Endothelial cell of umbilical vein (primary cell): Measurements from ENCODE around the gene CLIP1. TPM values are rescaled to one million over a fixed set of nuclear protein-coding genes. Genes with fewer than 3 reads are reported as not detected.

Source experiments
- BruUV-seq: library from RNA; stranded (reverse); fragments of 400-500 nt; replicated peaks from 2 replicates; lab custom pipeline; 2021; lab: Mats Ljungman, UMichigan
- CTCF ChIA-PET: fragments of 300-600, 350-600 bp; sonication (Branson Sonifier 250); formaldehyde crosslinking; loops from one replicate; lab custom pipeline; 2021; ENCODE audit warnings: antibody characterized with exemption, inconsistent platforms; lab: Charles Lee
- POLR2A ChIA-PET: fragments of 300-600, 350-600 bp; sonication (Branson Sonifier 250); formaldehyde crosslinking; loops from one replicate; lab custom pipeline; 2021; ENCODE audit warnings: antibody characterized with exemption, inconsistent platforms; lab: Charles Lee
- DNase-seq: peaks from one replicate; pipeline ENCODE4 v3.0.0-alpha.2; 2011; ENCODE audit warnings: low read depth, low spot score
- FAIRE-seq: peaks from 2 replicates; lab custom pipeline; 2011; peaks lifted over from hg19 to GRCh38; lab: Jason Lieb, UNC
- H2AFZ ChIP-seq: 2 replicates; pipeline ENCODE4 v1.6.0; 2012; ENCODE audit warnings: low read depth, low read length, control low read depth, inconsistent platforms
- H3K27ac ChIP-seq: 2 replicates; pipeline ENCODE4 v1.5.1; 2011; ENCODE audit warnings: low read depth, mild to moderate bottlenecking, control low read depth, low read length, moderate library complexity; ENCODE audit not compliant: insufficient read depth
- H3K27me3 ChIP-seq, 2 experiments: 2 replicates each; pipeline versions ENCODE4 v1.6.0 to v1.6.1; 2011; ENCODE audit warnings: low read length in 2 of 2, mixed read lengths in 1 of 2; ENCODE audit not compliant: control insufficient read depth in 2 of 2, insufficient read depth in 2 of 2
- H3K36me3 ChIP-seq, 2 experiments: 2 replicates in 1 of 2; 3 replicates in 1 of 2; pipeline ENCODE4 v1.5.1; 2011; ENCODE audit warnings: low read length in 2 of 2, mild to moderate bottlenecking in 1 of 2, moderate library complexity in 1 of 2; ENCODE audit not compliant: control insufficient read depth in 2 of 2, insufficient read depth in 2 of 2; ENCODE audit errors: extremely low read depth in 1 of 2
- H3K4me1 ChIP-seq: 3 replicates; pipeline ENCODE4 v1.5.1; 2011; ENCODE audit warnings: mild to moderate bottlenecking, low read length; ENCODE audit not compliant: control insufficient read depth, insufficient read depth; ENCODE audit errors: extremely low read depth
- H3K4me2 ChIP-seq: 2 replicates; pipeline ENCODE4 v1.6.1; 2011; ENCODE audit warnings: low read length, control low read depth, mixed read lengths; ENCODE audit not compliant: insufficient read depth
- H3K4me3 ChIP-seq, 3 experiments: fragments of 200-600 bp in 1 of 3; sonication (generic), shearing (Covaris generic) in 1 of 3; replicated peaks in 1 of 3; 2 replicates each; pipeline ENCODE4 v1.5.1; 2011 to 2016; ENCODE audit warnings: control low read depth in 3 of 3, low read length in 3 of 3, mild to moderate bottlenecking in 2 of 3, inconsistent platforms in 1 of 3, low read depth in 1 of 3, moderate library complexity in 1 of 3; ENCODE audit not compliant: insufficient read depth in 1 of 3
- H3K79me2 ChIP-seq: 2 replicates; pipeline ENCODE4 v1.6.0; 2012; ENCODE audit warnings: low read length, inconsistent platforms; ENCODE audit not compliant: control insufficient read depth, insufficient read depth
- H3K9ac ChIP-seq: replicated peaks from 2 replicates; pipeline ENCODE3; 2011; ENCODE audit warnings: low read length, control low read depth; ENCODE audit not compliant: insufficient read depth; ENCODE audit errors: extremely low read depth
- H3K9me1 ChIP-seq: replicated peaks from 3 replicates; pipeline ENCODE4 v1.6.0; 2011; ENCODE audit warnings: mild to moderate bottlenecking, low read length; ENCODE audit not compliant: control insufficient read depth, insufficient read depth; ENCODE audit errors: extremely low read depth
- H3K9me3 ChIP-seq: replicated peaks from 2 replicates; pipeline ENCODE4 v1.5.1; 2012; ENCODE audit warnings: low read length, inconsistent platforms; ENCODE audit not compliant: control insufficient read depth, insufficient read depth
- H4K20me1 ChIP-seq: replicated peaks from 2 replicates; pipeline ENCODE3; 2011; ENCODE audit warnings: mild to moderate bottlenecking, low read length; ENCODE audit not compliant: control insufficient read depth, insufficient read depth; ENCODE audit errors: extremely low read depth
- CTCF ChIP-seq, 2 donors: IDR thresholded peaks; 1 replicate in 1 of 2; 2 replicates in 1 of 2; pipeline ENCODE4 v1.5.1; 2011; ENCODE audit warnings: low read length in 2 of 2, mild to moderate bottlenecking in 2 of 2, moderate library complexity in 2 of 2, control low read depth in 1 of 2, inconsistent platforms in 1 of 2, low read depth in 1 of 2; ENCODE audit not compliant: insufficient read depth in 1 of 2; ENCODE audit errors: extremely low read depth in 1 of 2
- EZH2 ChIP-seq: IDR thresholded peaks from 2 replicates; pipeline ENCODE4 v1.6.1; 2012; ENCODE audit warnings: borderline replicate concordance, low read depth, mild to moderate bottlenecking, moderate library complexity, low read length, inconsistent platforms; ENCODE audit not compliant: severe bottlenecking
- FOS ChIP-seq: IDR thresholded peaks from 2 replicates; pipeline ENCODE4 v1.6.1; 2011; ENCODE audit warnings: mild to moderate bottlenecking, low read length, moderate library complexity, borderline replicate concordance; ENCODE audit not compliant: insufficient read depth
- GATA2 ChIP-seq: IDR thresholded peaks from 2 replicates; pipeline ENCODE4 v1.7.0; 2011; ENCODE audit warnings: low read depth, mild to moderate bottlenecking, moderate library complexity, mixed read lengths, low read length; ENCODE audit not compliant: insufficient read length, insufficient read depth
- JUN ChIP-seq: IDR thresholded peaks from 2 replicates; pipeline ENCODE4 v1.6.1; 2011; ENCODE audit warnings: borderline replicate concordance, low read depth; ENCODE audit not compliant: insufficient read length, insufficient read depth
- MYC ChIP-seq: IDR thresholded peaks from one replicate; pipeline ENCODE4 v1.6.1; 2011; ENCODE audit warnings: mild to moderate bottlenecking, low read depth, low read length
- POLR2A ChIP-seq: IDR thresholded peaks from 2 replicates; pipeline ENCODE4 v1.6.1; 2012; ENCODE audit warnings: low read depth, mild to moderate bottlenecking, control low read depth, low read length
- POLR2AphosphoS5 ChIP-seq: IDR thresholded peaks from 2 replicates; pipeline ENCODE4 v1.6.1; 2012; ENCODE audit warnings: low read depth, mild to moderate bottlenecking, control low read depth, low read length, moderate library complexity; ENCODE audit not compliant: insufficient read depth
- dilution Hi-C: fragments of 300-500 bp; cut with MboI; formaldehyde crosslinking; loops from one replicate; pipeline ENCODE4 v1.15.0; 2019; ENCODE audit warnings: low sequenced_read_pairs; ENCODE audit not compliant: extremely low pct_ligation_motif_present
- intact Hi-C: fragments of 100-400 bp; cut with micrococcal nuclease; formaldehyde crosslinking; loops from one replicate; pipeline ENCODE4 v1.10.0; 2022
- polyA plus RNA-seq, 4 experiments: library from polyadenylated mRNA; depleted of rRNA in 3 of 4; stranded (reverse) in 3 of 4; unstranded in 1 of 4; fragments of >200 nt; gene quantifications; 2 replicates each; pipeline versions ENCODE4 v1.2.1 to v1.2.3, GENCODE V29; 2011 to 2012; ENCODE audit warnings: missing spikeins in 1 of 4
- total RNA-seq: library from RNA; stranded (reverse); gene quantifications from 2 replicates; pipeline ENCODE4 v1.2.3, GENCODE V29; 2021
- TF ChIP-seq, protein P1 (sequence below): IDR thresholded peaks from 2 replicates; pipeline ENCODE4 v1.6.1; 2011; ENCODE audit not compliant: insufficient read depth, insufficient read length

The CLIP1 gene
- total and polyA plus RNA-seq, 2 donors (not counting 3 experiments of a cell fraction or from before 2014, with no cell fraction given): 56.5 to 84.3 TPM

GRCh38 chr12:122406701-122407164, 15.7 kb downstream of the CLIP1 start:
- ChIA-PET POLR2A (no interaction called here), CTCF (interaction anchor here (1.1 to 2.5 kb wide), 4 partner anchors 8 to 65 kb away, joined by 3 to 16 read pairs (median 4); no protein-coding TSS in a partner anchor)
- Histone ChIP-seq H2AFZ (no peak overlapping the region), H3K4me2 (no peak overlapping the region), H3K9me1 (no peaks in the 10 kb centered on the region), H3K9me3 (no peaks in the 10 kb centered on the region), H3K27me3 (no peaks in the 10 kb centered on the region), H3K4me3 (no peak overlapping the region), H3K9ac (no peak overlapping the region), H3K27ac (no peak overlapping the region), H3K79me2 (peaks cover 50% of the 10 kb centered on the region), H3K36me3 (peaks cover 0 to 1% of the 10 kb centered on the region in 2 experiments), H3K4me1 (no peaks in the 10 kb centered on the region), H4K20me1 (no peaks in the 10 kb centered on the region)
- BruUV-seq: no TSS peak
- TF ChIP-seq JUN: no peak
- TF ChIP-seq, protein P1, sequence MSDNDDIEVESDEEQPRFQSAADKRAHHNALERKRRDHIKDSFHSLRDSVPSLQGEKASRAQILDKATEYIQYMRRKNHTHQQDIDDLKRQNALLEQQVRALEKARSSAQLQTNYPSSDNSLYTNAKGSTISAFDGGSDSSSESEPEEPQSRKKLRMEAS: no peak
- no peak for TF ChIP-seq EZH2
- no peak for TF ChIP-seq POLR2AphosphoS5
- no peak for TF ChIP-seq MYC
- TF ChIP-seq FOS: no peak
- TF ChIP-seq CTCF (IDR thresholded peaks at IDR 0.05; ENCODE audit: extremely low read depth in 1 of 2, insufficient read depth in 1 of 2, low read depth in 1 of 2, low read length in 2 of 2): no peak
- no peak for TF ChIP-seq POLR2A
- no peak for TF ChIP-seq GATA2
- DNase-seq: no peak
- FAIRE-seq: no peak
- intact Hi-C loops (no loop called here), dilution Hi-C loops (no loop called here)
